ENCODE results near the gene CALML3.

The CALML3 gene

GRCh38 chr10:5525561-5526341 lies 990 bp downstream of the CALML3 start:
- no peak for DNase-seq (ENCODE audit: low read depth)

DNA sequence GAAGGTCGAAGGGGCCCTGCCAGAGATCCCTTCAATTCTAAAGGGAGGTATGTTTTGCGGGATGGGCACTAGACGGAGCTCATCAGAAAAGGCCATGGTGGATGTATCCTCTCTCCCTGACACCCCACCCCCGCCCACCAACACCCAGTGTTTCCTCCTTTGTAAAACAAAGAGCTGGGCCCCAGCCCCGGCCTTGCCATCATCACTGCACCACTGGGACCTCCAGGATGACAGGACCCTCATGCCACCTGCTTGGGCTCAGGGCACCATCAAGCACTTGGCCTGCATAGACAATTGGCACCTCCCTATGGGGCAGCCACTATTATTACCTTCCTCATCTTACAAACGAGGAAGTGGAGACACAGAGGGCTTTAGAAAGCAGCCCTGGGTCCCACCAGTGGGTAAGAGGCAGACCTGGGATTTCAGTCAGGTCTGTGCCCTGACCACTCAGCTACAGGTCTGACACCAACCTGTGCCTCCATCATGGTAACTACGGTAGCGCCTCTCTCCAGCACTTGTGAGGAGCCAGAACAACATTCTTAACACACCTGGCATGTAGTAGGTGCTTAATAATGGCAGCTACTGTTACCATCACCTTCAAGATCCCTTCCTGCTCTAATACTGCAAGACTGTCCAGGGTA lies 2.0 kb downstream of the CALML3 start:
- DNase-seq (ENCODE audit: low read depth) = no peak

- no peak for DNase-seq (ENCODE audit: low read depth)
Observed at GRCh38 chr10:5527332-5528200, 2.8 kb downstream of the CALML3 start.

DNA sequence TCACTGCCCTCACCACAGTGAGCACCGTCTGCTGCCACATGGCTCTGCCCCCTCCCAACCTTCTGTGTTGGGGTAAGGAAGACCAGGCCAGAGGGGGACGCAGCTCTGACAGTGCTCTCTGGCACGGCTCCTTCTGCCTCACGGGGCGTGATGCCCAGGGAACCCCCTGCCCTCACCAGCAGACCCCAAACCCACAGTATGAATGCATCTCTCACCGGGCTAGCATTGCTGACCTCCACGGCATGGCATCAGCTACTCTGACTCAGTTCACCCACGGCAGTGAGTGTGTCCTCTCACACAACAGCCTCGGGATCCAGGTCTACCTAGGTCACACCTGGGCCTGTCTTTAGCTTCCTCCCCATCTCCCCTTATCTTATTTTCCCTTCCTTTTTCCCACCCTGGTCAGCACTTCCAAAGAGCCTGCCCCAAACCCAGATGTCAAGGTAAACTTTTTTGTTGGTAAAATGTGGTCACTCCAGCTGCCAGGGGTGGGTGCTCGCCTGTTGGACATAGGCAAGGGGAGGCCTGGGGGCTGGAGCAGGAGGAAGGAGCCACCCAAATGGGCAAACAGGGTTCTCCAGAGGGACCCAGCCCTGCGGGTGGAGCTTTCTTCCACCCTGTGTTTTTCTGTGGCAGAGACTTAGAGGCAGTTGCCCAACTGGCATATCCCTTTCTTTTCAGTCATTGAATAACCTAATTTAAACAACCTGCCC lies 4.4 kb downstream of the CALML3 start:
- DNase-seq (ENCODE audit: low read depth) = no peak

- DNase-seq (ENCODE audit: low read depth) = no peak
Observed at GRCh38 chr10:5529702-5530411, 5.1 kb downstream of the CALML3 start.

DNA sequence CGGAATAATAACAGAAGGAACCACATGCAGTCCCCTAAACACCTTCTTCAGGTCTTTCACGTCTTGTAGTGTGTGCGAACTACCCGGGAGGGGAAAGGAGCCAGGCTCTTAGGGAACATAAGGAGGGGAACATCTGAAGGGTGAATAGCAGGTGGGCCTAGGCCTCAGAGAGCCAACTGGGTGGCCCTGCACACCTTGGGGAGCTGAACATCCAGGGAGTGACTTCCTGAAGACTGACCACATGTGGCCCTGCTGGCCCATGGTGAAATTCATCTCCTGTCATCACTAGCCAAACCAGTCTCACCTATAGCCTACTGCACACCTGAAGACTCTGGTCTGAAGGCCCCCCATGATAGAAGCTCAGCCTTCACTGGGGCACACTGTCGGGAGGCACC lies 5.6 kb downstream of the CALML3 start:
- no peak for DNase-seq (ENCODE audit: low read depth)

DNA sequence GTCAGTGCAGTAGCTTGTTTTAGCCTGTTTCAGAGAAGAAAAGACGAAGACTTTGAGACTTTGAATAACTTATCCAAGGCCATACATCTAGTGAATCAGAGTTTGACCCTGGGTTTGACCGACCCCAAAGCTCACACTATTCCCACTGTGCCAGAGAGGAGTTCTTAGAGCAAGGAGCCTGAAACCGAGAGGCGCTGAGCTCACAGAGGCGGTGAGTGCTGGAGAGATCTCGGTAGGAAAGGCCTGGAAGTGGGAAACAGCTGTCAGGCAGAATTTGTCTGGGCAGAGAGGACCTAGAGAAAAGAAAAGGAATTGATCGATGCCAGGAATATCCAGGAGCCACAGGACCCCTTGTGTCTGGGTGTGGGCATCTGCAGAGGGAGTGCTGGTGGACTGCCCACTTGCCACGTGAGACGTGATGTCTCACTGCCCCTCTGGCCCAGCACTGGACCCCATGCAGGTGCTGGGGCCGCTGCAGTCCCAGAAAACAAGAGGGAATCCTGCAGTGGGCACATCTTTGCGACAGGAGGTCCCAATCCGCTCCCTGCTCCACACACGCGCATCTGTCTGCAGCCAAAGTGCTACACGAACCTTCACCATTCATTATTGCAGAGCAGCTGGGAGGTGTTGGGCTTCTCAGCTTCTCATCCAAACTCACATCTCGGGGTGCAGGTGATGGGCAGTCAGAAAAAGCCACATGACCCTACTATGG lies 6.2 kb downstream of the CALML3 start:
- DNase-seq (ENCODE audit: low read depth) = no peak

- DNase-seq (ENCODE audit: low read depth) = no peak
Observed at GRCh38 chr10:5531558-5532306, 7.0 kb downstream of the CALML3 start.

GRCh38 chr10:5532307-5532605 lies 7.5 kb downstream of the CALML3 start:
- DNase-seq (ENCODE audit: low read depth) = no peak

DNA sequence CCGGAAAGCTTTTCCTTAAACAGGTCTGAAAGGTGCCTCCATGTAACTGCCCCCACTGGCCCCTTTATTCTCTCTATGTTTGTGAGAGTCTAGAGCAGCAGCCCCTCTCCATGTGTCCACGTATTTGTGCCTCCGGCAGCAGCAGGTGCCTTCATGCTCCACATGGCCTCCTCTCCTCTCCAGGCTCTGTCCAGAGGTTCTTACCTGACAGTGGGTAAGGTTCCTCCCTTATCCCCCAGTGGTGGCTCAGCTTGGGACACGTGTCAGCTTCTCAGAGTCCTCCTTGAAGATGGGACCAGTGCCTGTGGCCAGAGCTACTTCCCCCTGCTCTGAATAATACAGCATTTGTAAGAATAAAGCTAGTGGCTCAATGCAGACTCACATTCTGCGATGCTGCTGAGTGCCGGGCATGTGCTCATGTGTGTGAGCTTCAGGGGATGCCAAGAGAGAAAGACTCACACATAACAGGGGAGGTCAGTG lies 7.9 kb downstream of the CALML3 start:
- DNase-seq (ENCODE audit: low read depth) = no peak

- DNase-seq (ENCODE audit: low read depth) = no peak
Observed at GRCh38 chr10:5533098-5533731, 8.5 kb downstream of the CALML3 start.

- DNase-seq (ENCODE audit: low read depth) = no peak
Observed at GRCh38 chr10:5534051-5534821, 9.5 kb downstream of the CALML3 start.

DNA sequence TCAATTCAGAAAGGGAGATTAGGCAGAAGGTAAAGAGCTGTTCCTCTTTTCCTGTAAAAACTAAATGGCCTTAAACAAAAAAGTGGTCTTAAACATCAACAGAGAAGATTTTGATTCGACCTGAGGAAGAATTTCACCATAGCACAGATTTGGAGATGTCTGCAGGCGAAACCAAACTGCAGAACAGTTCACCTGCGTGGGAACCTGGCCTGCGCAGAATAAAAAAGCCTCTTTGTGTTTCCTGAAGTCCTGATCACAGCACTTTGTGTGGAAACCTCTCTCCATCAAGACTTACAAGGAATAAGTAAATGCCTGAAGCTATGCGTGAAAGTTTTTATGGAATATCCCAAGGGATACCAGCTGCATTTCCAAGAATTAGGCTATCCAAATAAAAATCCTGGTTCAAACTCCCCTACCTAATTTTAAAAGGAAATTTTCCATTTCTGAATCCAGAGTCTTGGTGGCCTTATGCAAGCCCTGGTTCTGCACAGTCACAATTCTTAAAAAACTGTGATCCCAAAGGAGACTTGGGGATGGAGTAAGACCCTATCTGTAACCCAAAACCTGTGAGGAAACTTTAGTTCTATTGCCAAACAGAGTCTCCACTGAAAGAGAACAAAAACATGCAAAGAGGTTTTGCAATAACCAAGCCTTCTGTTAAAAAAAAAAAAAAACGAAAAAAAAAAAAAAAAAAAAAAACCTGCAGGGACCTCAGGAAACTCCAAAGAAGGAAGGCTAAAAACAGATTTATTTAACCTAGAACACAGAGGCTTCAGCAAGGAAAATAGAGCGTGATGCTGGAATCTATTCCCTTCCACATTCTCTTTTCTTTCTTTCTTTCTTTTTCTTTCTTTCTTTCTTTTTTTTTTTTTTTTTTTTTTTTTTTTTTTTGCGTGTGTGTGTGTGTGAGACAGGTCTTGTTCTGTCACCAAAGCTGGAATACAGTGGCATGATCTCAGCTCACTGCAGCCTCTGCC lies 10.4 kb downstream of the CALML3 start:
- no peak for DNase-seq (ENCODE audit: low read depth)

- DNase-seq (ENCODE audit: low read depth) = no peak
Observed at GRCh38 chr10:5536486-5537081, 11.8 kb downstream of the CALML3 start.

- DNase-seq (ENCODE audit: low read depth) = no peak
Observed at GRCh38 chr10:5537684-5538083, 12.9 kb downstream of the CALML3 start.

GRCh38 chr10:5538446-5538845 lies 13.7 kb downstream of the CALML3 start:
- no peak for DNase-seq (ENCODE audit: low read depth)
